GM19023 (cell line): Measurements from ENCODE around the gene TRAPPC4.
"Not testable (repeated sequence)": the region's sequence is repeated elsewhere in the genome, so short reads cannot be mapped to it uniquely, and the experiment has no call there.

Source experiments
- ATAC-seq: cut with Tn5 transposase; IDR thresholded peaks from one replicate; pipeline ENCODE4 v1.9.1; 2021; ENCODE audit warnings: mild to moderate bottlenecking, moderate library complexity; ENCODE audit not compliant: unreplicated experiment

TRAPPC4 gene

DNA sequence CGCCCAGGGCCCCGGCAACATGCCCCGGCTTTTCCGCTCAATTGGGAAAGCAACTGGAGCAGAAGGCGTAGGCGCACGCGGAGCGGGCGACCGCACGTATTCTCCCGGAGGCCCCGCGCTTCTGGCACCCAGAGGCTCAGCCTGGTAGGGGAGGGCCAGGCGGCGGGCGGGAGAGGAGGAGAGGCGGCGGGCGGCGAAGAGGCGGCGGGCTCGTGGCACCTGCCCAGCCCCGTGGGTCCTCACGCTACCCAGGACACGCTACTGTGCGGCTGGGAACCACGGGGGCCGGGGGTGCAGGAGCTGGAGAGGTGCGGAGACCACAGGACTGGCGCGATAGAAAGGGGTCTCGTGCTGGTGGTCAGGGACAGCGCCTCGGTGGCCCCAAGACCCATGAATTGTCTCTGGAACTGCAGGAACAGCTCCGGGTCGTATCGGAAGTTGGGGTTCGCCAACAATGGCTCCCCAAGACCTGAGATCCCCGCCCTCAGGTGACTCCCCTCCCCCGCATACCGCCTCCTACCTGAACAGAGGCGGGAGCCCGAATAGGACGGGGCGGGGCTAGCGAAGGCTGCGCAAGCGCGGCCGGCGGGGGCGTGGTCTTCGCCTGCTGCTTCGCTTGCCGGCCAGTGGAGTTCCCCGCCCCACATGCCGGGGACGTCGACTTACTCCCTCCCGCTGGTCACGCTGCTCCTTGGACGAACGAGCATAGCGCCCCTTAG is 11.9 kb downstream of the TRAPPC4 start, which contains the start of gene SLC37A4:
SLC37A4 (minus strand) TSS at position 549 of the 719 bp plus-strand sequence.
- peak; percentile 78 for ATAC-seq

DNA sequence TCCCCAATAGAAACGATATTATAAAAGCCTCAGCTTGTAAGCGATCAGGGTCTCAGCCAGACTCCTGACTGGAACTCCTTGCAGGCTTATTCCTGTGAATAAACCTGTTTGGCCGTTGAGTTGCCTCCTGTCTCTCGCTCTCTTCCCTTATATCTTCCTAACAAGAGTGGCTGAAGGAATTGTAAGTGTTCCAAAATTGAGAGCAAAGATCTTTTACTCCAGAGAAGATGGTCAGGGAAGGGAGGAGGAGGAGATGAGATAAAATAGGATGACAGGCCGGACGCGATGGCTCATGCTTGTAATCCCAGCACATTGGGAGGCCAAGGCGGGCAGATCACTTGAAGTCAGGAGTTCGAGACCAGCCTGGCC is 13.3 kb downstream of the TRAPPC4 start:
- no peak for ATAC-seq

DNA sequence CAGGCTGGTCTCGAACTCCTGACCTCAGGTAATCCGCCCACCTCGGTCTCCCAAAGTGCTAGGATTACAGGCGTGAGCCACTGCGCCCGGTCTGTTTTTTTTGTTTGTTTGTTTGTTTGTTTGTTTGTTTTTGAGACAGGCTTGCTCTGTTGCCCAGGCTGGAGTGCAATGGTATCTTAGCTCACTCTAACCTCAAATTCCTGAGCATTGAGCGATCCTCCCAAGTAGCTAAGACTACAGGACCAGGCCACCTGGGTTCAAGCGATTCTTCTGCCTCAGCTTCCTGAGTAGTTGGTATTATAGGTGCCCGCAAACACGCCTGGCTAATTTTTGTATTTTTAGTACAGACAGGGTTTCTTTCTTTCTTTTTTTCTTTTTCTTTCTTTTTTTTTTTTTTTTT is 14.9 kb downstream of the TRAPPC4 start:
- not testable (repeated sequence) for ATAC-seq

DNA sequence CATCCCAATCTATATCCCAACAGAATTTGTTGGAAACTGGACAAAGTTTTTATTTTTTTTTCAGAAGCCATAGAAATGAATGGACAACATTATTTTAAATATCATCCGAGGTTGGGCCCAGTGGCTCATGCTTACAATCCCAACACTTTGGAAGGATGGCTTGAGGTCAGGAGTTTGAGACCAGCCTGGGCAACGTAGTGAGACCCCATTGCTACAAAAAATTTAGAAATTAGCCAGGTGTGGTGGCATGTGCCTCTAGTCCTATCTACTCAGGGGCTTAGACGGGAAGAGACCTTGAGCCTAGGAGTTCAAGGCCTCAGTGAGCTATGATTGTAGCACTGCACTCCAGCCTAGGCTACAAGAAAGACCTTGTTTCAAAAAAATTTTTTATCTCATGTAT is 16.2 kb downstream of the TRAPPC4 start:
- ATAC-seq = no peak

DNA sequence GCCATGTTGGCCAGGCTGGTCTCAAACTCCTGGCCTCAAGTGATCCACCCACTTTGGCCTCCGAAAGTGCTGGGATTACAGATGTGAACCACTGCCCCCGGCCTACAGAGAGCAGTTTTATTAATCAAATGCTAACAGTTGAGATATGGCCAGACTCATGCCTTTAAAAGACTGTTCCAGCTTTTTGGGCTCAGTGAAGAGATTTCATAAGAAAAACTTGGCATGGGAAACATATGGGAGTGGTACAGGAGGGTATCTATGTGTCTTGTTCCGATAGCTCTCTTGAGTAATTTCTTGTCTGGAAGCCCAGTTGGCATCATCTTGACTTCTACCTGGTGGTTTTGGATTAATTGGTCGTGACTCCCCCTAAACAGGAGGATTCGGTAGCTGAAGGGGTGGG is 20.3 kb downstream of the TRAPPC4 start:
- ATAC-seq = no peak

DNA sequence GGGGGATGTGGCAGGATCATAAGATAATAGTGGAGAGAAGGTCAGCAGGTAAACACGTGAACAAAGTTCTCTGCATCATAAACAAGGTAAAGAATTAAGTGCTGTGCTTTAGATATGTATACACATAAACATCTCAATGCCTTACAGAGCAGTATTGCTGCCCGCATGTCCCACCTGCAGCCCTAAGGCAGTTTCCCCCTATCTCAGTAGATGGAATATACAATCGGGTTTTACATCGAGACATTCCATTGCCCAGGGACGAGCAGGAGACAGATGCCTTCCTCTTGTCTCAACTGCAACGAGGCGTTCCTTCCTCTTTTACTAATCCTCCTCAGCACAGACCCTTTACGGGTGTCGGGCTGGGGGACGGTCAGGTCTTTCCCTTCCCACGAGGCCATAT is 20.9 kb downstream of the TRAPPC4 start:
- not testable (repeated sequence) for ATAC-seq

DNA sequence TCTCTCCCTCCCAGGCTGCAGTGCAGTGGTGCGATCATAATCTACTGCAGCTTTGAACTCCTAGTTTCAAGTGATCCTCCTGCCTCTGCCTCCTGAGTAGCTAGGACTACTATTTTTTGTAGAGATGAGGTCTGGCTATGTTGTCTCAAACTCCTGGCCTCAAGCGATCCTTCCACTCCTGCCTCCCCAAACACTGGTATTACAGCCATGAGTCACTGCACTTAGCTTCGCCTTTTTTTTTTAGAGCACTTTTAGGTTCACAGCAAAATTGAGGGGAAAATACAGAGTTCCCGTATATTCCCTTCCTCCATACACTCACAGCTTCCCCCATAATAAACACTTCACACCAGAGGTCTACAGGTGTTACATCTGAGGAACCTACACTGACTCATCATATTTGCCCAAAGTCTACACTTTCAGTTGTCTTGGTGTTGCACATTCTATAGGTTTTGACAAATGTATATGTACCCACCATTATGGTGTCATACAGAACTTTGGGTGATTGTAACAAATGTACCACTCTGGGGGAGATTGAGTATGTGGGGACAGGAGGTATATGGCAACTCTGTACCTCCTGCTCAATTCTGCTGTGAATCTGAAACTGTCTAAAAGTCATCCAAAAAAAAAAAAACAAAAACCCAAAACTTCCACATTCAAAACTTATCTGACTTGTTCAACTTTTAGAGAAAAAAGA is 23.4 kb downstream of the TRAPPC4 start:
- ATAC-seq = no peak

DNA sequence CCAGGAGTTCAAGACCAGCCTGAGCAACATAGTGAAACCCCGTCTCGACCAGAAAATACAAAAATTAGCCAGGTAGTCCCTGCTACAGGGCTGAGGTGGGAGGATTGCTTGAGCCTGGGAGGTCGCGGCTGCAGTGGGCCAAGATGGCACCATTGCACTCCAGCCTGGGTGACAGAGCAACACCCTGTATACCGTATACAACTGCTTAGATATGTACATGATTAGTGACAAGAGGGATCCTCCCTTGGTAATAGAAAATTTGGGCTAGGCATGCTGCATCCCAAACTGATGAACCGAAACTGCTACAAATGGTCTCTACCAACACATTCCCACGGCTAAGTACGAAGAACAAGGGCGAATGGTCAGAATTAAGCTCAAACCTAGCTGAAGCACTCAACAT is 24.4 kb downstream of the TRAPPC4 start:
- ATAC-seq = no peak

DNA sequence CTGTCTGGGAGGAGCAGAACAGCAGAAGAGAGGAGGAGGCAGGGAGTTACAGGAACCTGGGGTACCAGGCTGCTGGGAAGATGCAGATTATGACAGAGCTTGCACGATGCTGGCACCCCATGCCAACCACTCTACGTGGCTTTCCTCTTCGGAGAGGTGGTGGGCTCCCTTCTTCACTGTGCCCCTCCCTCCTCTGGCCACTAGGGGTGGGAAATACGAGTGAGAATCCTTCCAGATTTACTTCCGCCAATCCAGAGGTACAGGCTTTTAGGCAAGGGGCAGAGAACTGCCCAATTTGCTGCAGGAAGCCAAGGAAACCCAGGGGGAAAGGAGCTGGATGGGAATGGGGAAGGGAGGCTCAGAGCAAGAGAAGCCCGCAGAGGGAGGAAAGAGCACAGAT is 26.1 kb downstream of the TRAPPC4 start:
- ATAC-seq = no peak

DNA sequence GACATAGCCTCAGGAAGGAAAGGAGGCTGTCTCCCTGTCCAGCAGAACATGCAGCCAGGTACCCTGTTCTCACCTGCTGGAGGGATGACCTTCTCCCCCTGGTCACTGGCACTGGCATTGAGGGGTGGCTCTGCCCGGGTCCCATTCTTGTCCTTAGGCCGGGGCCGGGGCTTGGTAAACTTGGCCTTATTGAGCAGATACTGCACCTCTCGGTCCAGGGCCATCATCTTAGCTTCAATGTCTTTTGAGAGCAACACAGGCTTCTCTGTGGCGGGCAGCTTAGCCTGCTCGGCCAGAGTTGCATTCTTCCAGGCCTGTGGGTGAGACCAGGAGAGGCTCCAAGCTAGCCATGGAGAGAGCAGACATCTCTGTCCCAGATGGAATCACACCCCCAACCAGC is 27.9 kb downstream of the TRAPPC4 start:
- no peak for ATAC-seq

DNA sequence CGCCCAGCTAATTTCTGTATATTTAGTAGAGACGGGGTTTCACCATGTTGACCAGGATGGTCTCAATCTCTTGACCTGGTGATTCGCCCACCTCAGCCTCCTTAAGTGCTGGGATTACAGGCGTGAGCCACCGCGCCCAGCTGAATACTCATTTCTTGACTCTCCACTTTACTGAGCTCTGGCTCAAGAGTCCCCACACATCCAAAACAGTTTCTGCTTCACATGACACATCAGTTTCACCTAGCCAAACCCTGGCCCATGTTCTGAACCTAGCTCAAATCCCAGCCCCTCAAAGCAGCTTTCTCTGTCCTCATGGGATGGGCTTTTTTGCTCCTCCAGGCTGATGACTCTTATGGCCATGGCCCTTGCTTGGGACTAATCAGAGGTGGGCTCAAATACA is 28.6 kb downstream of the TRAPPC4 start:
- no peak for ATAC-seq

DNA sequence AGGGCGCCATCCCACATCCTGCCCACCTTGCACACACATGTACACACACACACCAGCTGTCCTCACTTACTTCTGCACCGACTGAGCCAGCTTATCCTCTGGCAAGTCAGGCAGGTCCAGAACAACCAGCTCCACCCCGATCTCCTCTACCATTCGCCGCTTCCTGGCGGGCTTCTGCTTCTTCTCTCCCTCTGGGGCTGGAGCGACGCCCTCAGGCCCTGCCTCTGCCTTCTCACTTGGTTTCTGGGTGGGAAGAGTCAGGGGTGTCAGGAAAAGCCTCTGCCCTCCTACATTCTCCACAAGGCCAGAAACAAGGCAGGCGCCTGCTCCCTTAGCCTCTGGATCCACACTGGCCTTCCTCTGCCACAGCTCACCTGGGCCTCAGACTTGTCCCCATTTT is 30.1 kb downstream of the TRAPPC4 start:
- no peak for ATAC-seq

DNA sequence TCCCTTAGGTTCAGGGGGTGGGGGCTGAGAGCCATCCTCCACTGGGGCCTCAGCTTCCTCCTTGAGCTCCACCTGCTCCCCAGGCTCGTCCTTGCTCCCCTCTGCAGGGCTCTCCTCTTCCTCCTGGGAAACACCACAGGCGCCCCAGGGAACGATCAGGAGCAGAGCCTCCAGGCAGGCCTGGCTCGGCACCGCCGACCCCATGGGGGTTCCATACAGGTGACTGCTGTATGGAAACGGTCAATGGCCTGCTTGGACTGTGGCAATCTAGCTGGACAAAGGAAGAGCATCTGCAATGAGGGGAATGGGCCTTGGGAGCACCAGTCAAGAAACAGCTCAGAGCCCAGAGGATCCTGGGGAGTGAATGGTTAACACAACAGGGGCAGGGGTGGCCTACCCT is 30.5 kb downstream of the TRAPPC4 start:
- ATAC-seq = no peak

DNA sequence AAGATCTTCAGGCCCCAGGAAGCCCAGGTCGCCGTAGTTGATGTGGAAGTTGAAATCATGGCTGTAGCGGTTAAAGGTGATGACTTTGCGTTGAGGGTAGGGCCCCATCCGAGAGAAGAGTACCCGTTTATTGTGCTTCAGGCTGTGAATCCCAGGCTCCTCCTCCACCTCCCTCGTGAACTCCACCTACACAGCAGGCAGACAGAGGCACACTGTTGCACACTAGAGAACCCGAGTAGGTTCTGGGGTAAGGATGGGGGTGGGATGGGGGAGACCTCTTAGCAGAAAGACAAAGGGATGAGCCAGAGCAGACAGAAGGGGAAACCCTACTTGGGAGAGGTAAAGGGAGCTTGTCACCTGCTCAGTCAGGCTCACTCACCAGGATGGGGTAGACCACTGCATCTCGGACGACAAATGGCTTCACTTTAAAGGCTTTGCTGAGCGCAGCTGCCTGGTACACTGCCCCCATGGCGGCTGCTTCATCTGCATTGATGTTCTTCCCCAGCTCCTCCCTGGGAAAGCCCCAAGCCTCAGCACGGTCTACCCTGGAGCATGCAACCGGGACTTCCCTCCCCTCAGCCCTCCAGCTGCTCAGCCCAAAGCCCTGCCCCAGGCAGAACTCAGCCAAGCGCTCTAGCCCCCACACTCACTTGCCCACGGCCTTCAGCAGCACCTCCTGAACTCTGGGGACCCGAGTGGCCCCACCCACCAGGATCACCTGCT is 33.0 kb downstream of the TRAPPC4 start:
- ATAC-seq = peak; percentile 59

DNA sequence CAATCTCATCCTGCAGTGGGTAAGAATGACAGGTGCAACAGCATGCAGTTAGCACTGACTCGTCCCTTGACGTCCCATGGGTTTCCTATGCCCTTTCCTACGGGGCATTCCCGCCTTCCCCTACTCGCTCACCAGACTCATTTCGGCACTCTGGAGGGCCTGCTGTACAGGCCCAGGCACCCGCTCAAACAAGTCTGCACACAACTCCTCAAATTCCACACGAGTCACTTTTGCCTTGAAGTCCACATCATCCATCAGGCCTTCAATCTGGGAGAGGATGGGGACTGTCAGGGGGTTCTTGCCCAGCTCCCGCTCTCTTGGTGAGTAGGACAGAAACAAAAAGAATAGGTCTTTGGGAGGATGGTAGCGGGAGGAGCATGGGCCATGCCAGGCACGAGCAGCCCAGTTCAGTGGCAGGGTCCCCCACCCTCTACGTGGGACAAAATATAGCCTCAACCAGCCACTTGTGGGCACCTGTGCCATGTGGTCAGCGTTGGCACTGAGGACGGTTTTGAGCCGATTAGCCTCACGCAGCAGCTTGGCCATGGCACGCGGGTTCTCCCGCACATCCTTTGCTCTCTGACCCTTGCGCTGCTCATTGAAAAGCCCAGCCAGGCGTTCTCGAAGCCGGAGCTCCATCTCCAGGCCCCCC is 33.7 kb downstream of the TRAPPC4 start:
- no peak for ATAC-seq

DNA sequence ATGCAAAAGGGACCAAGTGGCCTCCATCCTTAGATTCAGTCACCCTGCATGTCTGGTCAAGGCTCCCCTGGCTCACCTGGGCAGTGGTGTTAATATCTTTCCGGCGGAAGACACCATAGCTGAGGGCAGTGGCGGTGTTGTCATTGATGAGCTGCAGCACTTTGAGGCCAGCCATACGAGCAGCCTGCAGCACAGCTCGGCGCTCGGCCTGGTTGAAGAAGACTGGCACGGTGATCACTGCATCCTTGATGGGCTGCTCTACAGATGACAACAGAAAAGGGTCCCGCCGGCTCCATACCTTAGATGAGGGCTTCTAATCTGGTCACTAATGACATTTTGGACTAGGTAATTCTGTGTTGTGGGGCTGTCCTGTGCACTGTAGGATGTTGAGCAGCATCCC is 35.9 kb downstream of the TRAPPC4 start:
- no peak for ATAC-seq

DNA sequence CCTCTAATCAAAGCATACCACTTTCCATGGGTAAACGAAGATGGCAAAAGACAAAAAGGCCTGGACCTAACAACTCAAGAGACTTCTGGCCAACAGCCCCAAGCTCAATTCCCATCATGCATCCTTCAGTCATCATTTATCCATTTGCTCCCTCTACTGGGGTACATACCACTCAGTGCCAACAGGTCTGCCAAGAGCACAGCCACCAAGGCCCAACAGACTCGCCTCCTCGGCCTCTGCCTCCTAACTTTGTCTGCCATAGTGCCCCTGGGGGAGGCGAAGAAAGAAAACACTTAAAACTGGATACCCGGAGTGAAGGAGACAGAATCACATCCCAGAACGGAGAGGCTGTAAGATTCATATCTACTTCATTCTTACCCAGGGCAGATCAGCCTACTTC is 37.3 kb downstream of the TRAPPC4 start:
- ATAC-seq = no peak

DNA sequence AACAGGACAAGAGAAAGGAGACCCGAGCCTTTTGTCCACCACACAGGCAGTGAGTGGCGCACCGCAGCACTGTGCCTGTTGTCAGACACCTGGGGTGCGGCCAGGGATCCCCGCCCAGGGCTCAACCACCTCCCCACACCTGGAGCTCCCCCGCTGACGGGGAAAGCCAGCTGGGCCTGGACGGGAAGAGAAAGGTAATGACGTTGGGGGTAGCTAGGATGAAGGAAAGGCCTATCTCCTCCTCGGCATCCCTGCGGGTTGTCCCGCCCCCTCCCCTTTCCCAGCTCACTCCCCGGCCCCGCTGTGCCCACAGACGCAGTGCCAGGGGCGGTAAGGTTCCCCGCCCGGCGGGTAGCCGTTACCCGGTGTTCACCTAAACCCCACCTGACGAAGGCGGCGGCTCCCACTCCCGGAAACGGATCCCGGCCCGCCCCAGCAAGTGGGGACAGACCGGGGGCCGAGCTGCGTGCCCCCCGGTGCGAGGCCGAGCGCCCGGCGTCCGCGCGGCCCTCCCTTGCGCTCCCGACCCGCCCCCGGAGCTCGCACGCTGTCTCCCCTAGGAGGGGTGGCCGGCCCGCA is 37.9 kb downstream of the TRAPPC4 start:
- peak; percentile 11 for ATAC-seq

DNA sequence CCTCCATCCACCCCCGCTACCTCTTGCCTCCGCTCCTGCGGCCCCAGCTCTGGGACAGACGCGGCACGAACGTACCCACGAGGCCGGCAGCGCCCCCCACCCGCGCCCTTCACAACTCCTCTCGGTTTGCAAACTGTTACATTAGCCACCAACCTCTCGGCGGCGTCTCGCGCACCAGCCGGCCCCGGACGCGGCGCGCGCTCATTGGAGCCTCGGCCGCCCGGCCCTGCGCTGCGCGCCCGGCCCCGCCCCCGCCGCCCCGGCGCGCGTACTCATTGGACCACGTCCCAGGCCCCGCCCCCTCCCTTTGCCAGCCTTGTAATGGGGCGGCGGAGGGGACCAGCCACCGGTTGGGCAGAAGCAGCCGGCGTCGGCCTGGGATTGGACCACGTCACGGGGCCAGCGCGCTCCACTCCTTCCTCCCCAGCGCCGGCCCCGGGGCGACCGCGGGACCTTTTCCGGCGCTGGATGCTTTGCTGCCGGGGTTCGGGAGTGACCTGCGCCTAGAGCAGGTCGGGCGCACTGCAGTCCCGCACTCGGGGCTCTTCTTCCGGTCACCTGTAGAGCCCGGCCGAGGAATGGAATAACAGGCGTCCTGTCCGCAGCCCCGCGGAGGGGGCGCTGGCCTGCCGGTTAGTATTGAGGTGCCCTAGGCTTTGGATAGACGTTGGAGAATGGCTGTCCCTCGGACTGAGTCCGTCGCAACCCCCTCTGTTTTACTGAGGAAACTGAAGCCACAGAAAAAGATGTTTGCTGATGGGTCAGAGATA is 38.6 kb downstream of the TRAPPC4 start, which contains the start of gene HYOU1:
HYOU1 (minus strand) TSS at position 206 of the 770 bp plus-strand sequence. CDS start 1,045 bp downstream, outside the sequence.
- ATAC-seq = peak; percentile 89

DNA sequence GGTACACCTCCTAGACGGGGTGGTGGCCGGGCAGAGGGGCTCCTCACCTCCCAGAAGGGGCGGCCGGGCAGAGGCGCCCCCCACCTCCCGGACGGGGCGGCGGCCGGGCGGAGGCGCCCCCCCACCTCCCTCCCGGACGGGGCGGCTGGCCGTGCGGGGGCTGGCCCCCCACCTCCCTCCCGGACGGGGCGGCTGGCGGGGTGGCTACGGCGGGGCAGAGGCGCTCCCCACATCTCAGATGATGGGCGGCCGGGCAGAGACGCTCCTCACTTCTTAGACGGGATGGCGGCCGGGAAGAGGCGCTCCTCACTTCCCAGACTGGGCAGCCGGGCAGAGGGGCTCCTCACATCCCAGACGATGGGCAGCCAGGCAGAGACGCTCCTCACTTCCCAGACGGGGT is 40.6 kb downstream of the TRAPPC4 start:
- not testable (repeated sequence) for ATAC-seq
